GM12878 (cell line): ENCODE results near the gene PASK. TPM values are rescaled to one million over a fixed set of nuclear protein-coding genes. Genes with fewer than 3 reads are reported as not detected.

Source experiments
- ATAC-seq: fragments of 200-7000 bp; cut with Tn5 transposase; 3 replicates; pipeline ENCODE4 v1.9.1; 2020; ENCODE audit warnings: mild to moderate bottlenecking, moderate library complexity
- BruUV-seq: library from RNA; stranded (reverse); fragments of 400-500 nt; replicated peaks from 2 replicates; lab custom pipeline; 2021; lab: Mats Ljungman, UMichigan
- CTCF ChIA-PET: fragments of 300-600 bp; sonication (Branson Sonifier 250); formaldehyde crosslinking; extraction: SDS; loops from one replicate; lab custom pipeline; 2021; ENCODE audit warnings: inconsistent platforms; lab: Yijun Ruan, JAX
- POLR2A ChIA-PET: fragments of 350-600 bp; formaldehyde crosslinking; extraction: SDS; loops from one replicate; lab custom pipeline; 2021; ENCODE audit warnings: inconsistent platforms; lab: Charles Lee
- RAD21 ChIA-PET: fragments of 300-600 bp; sonication (Branson Sonifier 250); formaldehyde crosslinking; loops from one replicate; lab custom pipeline; 2023; ENCODE audit warnings: antibody characterized with exemption; ENCODE audit not compliant: unreplicated experiment; lab: Charles Lee
- SMC1A ChIA-PET: fragments of 300-600 bp; sonication (Branson Sonifier 250); formaldehyde crosslinking; loops from one replicate; lab custom pipeline; 2023; ENCODE audit not compliant: unreplicated experiment, uncharacterized antibody; lab: Charles Lee
- DNase-seq: peaks from one replicate; pipeline ENCODE4 v3.0.0-alpha.2; 2011; ENCODE audit warnings: low read depth, low spot score
- FAIRE-seq: peaks from 3 replicates; lab custom pipeline; 2011; peaks lifted over from hg19 to GRCh38; lab: Jason Lieb, UNC
- H2AFZ ChIP-seq: 2 replicates; pipeline ENCODE4 v1.6.0; 2011; ENCODE audit warnings: low read depth, low read length, control low read depth; ENCODE audit not compliant: control insufficient read depth
- H3K27ac ChIP-seq: 2 replicates; pipeline ENCODE4 v1.5.1; 2011; ENCODE audit warnings: control low read depth; ENCODE audit not compliant: control insufficient read depth, insufficient read depth
- H3K27me3 ChIP-seq, 2 experiments: replicated peaks in 1 of 2; 2 replicates each; pipeline versions ENCODE4 v1.6.0 to v1.6.1; 2011; ENCODE audit warnings: low read length in 1 of 2; ENCODE audit not compliant: control insufficient read depth in 2 of 2, insufficient read depth in 2 of 2
- H3K36me3 ChIP-seq, 2 experiments: 2 replicates each; pipeline ENCODE4 v1.5.1; 2011; ENCODE audit warnings: low read length in 1 of 2; ENCODE audit not compliant: control insufficient read depth in 2 of 2, insufficient read depth in 2 of 2
- H3K4me1 ChIP-seq: 2 replicates; pipeline ENCODE4 v1.6.1; 2011; ENCODE audit warnings: mild to moderate bottlenecking, low read length, moderate library complexity, mixed read lengths; ENCODE audit not compliant: control insufficient read depth, insufficient read depth
- H3K4me2 ChIP-seq: 2 replicates; pipeline ENCODE4 v1.6.0; 2011; ENCODE audit warnings: control low read depth; ENCODE audit not compliant: control insufficient read depth, insufficient read depth
- H3K4me3 ChIP-seq: fragments of 200-600 bp; sonication (generic); 2 replicates; pipeline ENCODE4 v1.5.1; 2016
- H3K79me2 ChIP-seq: 2 replicates; pipeline ENCODE4 v1.6.0; 2011; ENCODE audit warnings: low read length; ENCODE audit not compliant: control insufficient read depth, insufficient read depth
- H3K9ac ChIP-seq: 2 replicates; pipeline ENCODE4 v1.8.0; 2011; ENCODE audit warnings: low read length, control low read depth, mixed read lengths; ENCODE audit not compliant: control insufficient read depth, insufficient read depth
- H3K9me3 ChIP-seq: replicated peaks from 3 replicates; pipeline ENCODE4 v1.5.1; 2011; ENCODE audit warnings: mild to moderate bottlenecking, low read length; ENCODE audit not compliant: control insufficient read depth, insufficient read depth
- H4K20me1 ChIP-seq: 2 replicates; pipeline ENCODE4 v1.6.0; 2011; ENCODE audit not compliant: control insufficient read depth, insufficient read depth
- BCLAF1 ChIP-seq: fragments of 450-650 bp; IDR thresholded peaks from 2 replicates; pipeline ENCODE4 v1.6.1; 2017; ENCODE audit warnings: antibody characterized with exemption, mild to moderate bottlenecking, moderate library complexity
- CBFB ChIP-seq: IDR thresholded peaks from 2 replicates; pipeline ENCODE4 v1.6.1; 2016; ENCODE audit warnings: antibody characterized with exemption, low read depth
- POLR2A ChIP-seq: IDR thresholded peaks from 2 replicates; pipeline ENCODE4 v1.6.1; 2011; ENCODE audit warnings: low read depth, mild to moderate bottlenecking, low read length
- WGBS: methylation state at CpG from one replicate; pipeline ENCODE4 v1.1.6; 2016; ENCODE audit warnings: low lambda C conversion rate; ENCODE audit not compliant: insufficient replicate concordance, insufficient coverage; ENCODE audit errors: missing lambda C conversion rate; 5-methylcytosine and 5-hydroxymethylcytosine counted together
- in situ Hi-C: fragments of 300-500 bp; cut with MboI; formaldehyde crosslinking; loops from 9 replicates; pipeline ENCODE4 v1.14.3; 2018; ENCODE audit warnings: mixed read lengths
- intact Hi-C: fragments of 100-400 bp; cut with micrococcal nuclease; formaldehyde crosslinking; loops from one replicate; pipeline ENCODE4 v1.14.2; 2022; ENCODE audit not compliant: unreplicated experiment
- polyA plus RNA-seq, 11 experiments: library from polyadenylated mRNA; depleted of rRNA in 4 of 11; unstranded in 6 of 11; stranded (reverse) in 5 of 11; fragments of >200 nt; fragmentation: Nextera tagmentation in 4 of 11; fragmentation: Illumina TruSeq in 1 of 11; extraction: Ambion mirVana in 4 of 11; extraction: Trizol in 1 of 11; gene quantifications; 1 replicate in 1 of 11; 2 replicates in 10 of 11; pipeline versions ENCODE4 v1.2.1 to v1.2.3, GENCODE V29; 2011 to 2016; ENCODE audit warnings: inconsistent platforms in 2 of 11, missing spikeins in 2 of 11, low read depth in 1 of 11
- total RNA-seq, 4 experiments: library from RNA; depleted of rRNA in 3 of 4; stranded (reverse); fragments of >200 nt in 3 of 4; fragmentation: Illumina TruSeq in 1 of 4; extraction: Trizol in 1 of 4; gene quantifications; 2 replicates each; pipeline versions ENCODE4 v1.2.1 to v1.2.3, GENCODE V29; 2013 to 2021

PASK gene
- total and polyA plus RNA-seq, 10 of the 15 experiments (the other 5 are each of a cell fraction or from before 2014, with no cell fraction given), result 9.6 to 62.2 (median 28.5) TPM

- TF ChIP-seq BCLAF1, result no peak
These were observed 68.1 kb downstream of the PASK start (continued) for GRCh38 chr2:241081190-241081642.

- Histone ChIP-seq H4K20me1 (no peaks in the 10 kb centered on the region), H3K4me2 (no peak overlapping the region), H3K27me3 (no peaks in the 10 kb centered on the region), H3K79me2 (no peaks in the 10 kb centered on the region), H3K4me1 (no peaks in the 10 kb centered on the region), H3K9ac (no peak overlapping the region), H3K36me3 (no peaks in the 10 kb centered on the region), H3K4me3 (no peak overlapping the region), H2AFZ (no peak overlapping the region), H3K9me3 (no peaks in the 10 kb centered on the region; the same call in 2 of the 3 replicates), H3K27ac (no peak overlapping the region)
- TF ChIP-seq POLR2A (peak; percentile 27; the same call in 1 of the 2 replicates), CBFB (no peak)
- DNase-seq (no peak), ATAC-seq (no peak), FAIRE-seq (no peak)
- ChIA-PET SMC1A (interaction anchor here (1.2 kb wide), 1 partner anchor 69 kb away, joined by 4 read pairs; the partner anchor contains the start of gene PASK), RAD21 (no interaction called here), CTCF (no interaction called here), POLR2A (interaction anchor here (0.6 kb wide), 1 partner anchor 24 kb away, joined by 3 read pairs; no protein-coding TSS in a partner anchor)
- in situ Hi-C loops (no loop called here), intact Hi-C loops (loop anchor here (10.0 kb wide), 1 partner anchor 64 kb away; the partner anchor contains the start of gene PASK)
- WGBS, result 89% methylated on average over 18 of the region's 18 CpGs
- BruUV-seq, result no TSS peak
These were observed 68.7 kb downstream of the PASK start for GRCh38 chr2:241080405-241081189.
